ENCODE measurements around the gene LRGUK.
"Not testable (repeated sequence)": the region's sequence is repeated elsewhere in the genome, so short reads cannot be mapped to it uniquely, and the experiment has no call there.

The LRGUK gene

GRCh38 chr7:134289841-134290240 lies 162.7 kb downstream of the LRGUK start:
- DNase-seq = no peak
- Histone ChIP-seq H2AFZ (ENCODE audit: low read length) (no peak overlapping the region), H3K79me2 (ENCODE audit: low read length) (no peaks in the 10 kb centered on the region), H3K9ac (ENCODE audit: low read length) (no peak overlapping the region), H3K9me2 (replicated peaks; ENCODE audit: insufficient read depth, low read length) (no peaks in the 10 kb centered on the region), H3K4me2 (ENCODE audit: low read depth, low read length) (no peak overlapping the region), H3K27ac (ENCODE audit: low read length) (no peak overlapping the region), H4K20me1 (ENCODE audit: insufficient read depth, low read length) (no peaks in the 10 kb centered on the region), H3K36me3 (replicated peaks; ENCODE audit: insufficient read depth, low read length) (no peaks in the 10 kb centered on the region), H3K4me1 (ENCODE audit: low read length) (peaks cover 14% of the 10 kb centered on the region), H3F3A (ENCODE audit: insufficient read depth, low read length) (peaks cover 6% of the 10 kb centered on the region), H3K9me3 (replicated peaks; ENCODE audit: insufficient read depth, low read length) (no peaks in the 10 kb centered on the region), H3K4me3 (ENCODE audit: low read length) (no peak overlapping the region), H3K27me3 (replicated peaks; ENCODE audit: insufficient read depth, low read length) (no peaks in the 10 kb centered on the region)
- TF ChIP-seq CTCF (IDR thresholded peaks at IDR 0.05; ENCODE audit: low read length) = no peak
- TF ChIP-seq EZH2 (optimal IDR thresholded peaks at IDR 0.05; ENCODE audit: low read depth, low read length) = no peak
- no peak for TF ChIP-seq EZH2phosphoT487 (IDR thresholded peaks at IDR 0.05; ENCODE audit: low read length)

DNA sequence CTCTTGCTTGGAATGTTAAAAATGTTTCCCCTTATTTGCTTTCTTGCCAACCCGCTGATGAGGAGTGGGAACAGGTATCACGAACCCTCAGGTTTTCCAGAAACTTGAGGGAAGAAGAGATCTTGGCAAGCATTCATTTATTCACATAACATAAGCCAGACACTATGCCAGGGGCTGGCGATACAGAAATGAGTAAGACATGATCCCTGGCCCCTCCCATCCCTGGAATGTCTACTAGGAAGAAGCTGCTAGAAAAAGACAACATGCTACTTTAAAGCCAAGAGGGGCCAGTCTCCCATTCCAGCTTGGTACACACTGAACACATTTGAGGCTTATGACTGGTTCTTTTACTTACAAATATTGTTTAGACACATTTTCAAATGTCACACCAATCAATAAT lies 163.1 kb downstream of the LRGUK start:
- H3F3A ChIP-seq (ENCODE audit: insufficient read depth, low read length) = peaks cover 6% of the 10 kb centered on the region
- H4K20me1 ChIP-seq (ENCODE audit: insufficient read depth, low read length) = no peaks in the 10 kb centered on the region
- H3K9me2 ChIP-seq (replicated peaks; ENCODE audit: insufficient read depth, low read length) = no peaks in the 10 kb centered on the region
- H3K79me2 ChIP-seq (ENCODE audit: low read length) = no peaks in the 10 kb centered on the region
- TF ChIP-seq CTCF (IDR thresholded peaks at IDR 0.05; ENCODE audit: low read length) (no peak), EZH2 (optimal IDR thresholded peaks at IDR 0.05; ENCODE audit: low read depth, low read length) (no peak), EZH2phosphoT487 (IDR thresholded peaks at IDR 0.05; ENCODE audit: low read length) (no peak)
- no peaks in the 10 kb centered on the region for H3K9me3 ChIP-seq (replicated peaks; ENCODE audit: insufficient read depth, low read length)
- no peaks in the 10 kb centered on the region for H3K27me3 ChIP-seq (replicated peaks; ENCODE audit: insufficient read depth, low read length)
- no peak overlapping the region for H3K27ac ChIP-seq (ENCODE audit: low read length)
- H3K36me3 ChIP-seq (replicated peaks; ENCODE audit: insufficient read depth, low read length) = 0 out of 2 replicates have a peak, but pooled peaks cover 3% of the 10 kb centered on the region
- H2AFZ ChIP-seq (ENCODE audit: low read length) = no peak overlapping the region
- H3K4me3 ChIP-seq (ENCODE audit: low read length) = no peak overlapping the region
- H3K4me1 ChIP-seq (ENCODE audit: low read length) = peaks cover 14% of the 10 kb centered on the region
- no peak overlapping the region for H3K9ac ChIP-seq (ENCODE audit: low read length)
- no peak for DNase-seq
- no peak overlapping the region for H3K4me2 ChIP-seq (ENCODE audit: low read depth, low read length)

GRCh38 chr7:134293002-134293740 lies 166.0 kb downstream of the LRGUK start:
- DNase-seq = peak; percentile 92
- Histone ChIP-seq H3K9me2 (replicated peaks; ENCODE audit: insufficient read depth, low read length) (no peaks in the 10 kb centered on the region), H3K4me1 (ENCODE audit: low read length) (peaks cover 14% of the 10 kb centered on the region), H3K4me3 (ENCODE audit: low read length) (peak overlapping the region; percentile 8; the same call in 1 of the 2 replicates), H3K27ac (ENCODE audit: low read length) (peak overlapping the region; percentile 2; the same call in 1 of the 2 replicates), H3K4me2 (ENCODE audit: low read depth, low read length) (peak overlapping the region; percentile 76), H3K36me3 (replicated peaks; ENCODE audit: insufficient read depth, low read length) (0 out of 2 replicates have a peak, but pooled peaks cover 3% of the 10 kb centered on the region), H3K9ac (ENCODE audit: low read length) (no peak overlapping the region), H3K27me3 (replicated peaks; ENCODE audit: insufficient read depth, low read length) (no peaks in the 10 kb centered on the region), H4K20me1 (ENCODE audit: insufficient read depth, low read length) (no peaks in the 10 kb centered on the region), H3K79me2 (ENCODE audit: low read length) (no peaks in the 10 kb centered on the region), H3K9me3 (replicated peaks; ENCODE audit: insufficient read depth, low read length) (no peaks in the 10 kb centered on the region), H3F3A (ENCODE audit: insufficient read depth, low read length) (peaks cover 6% of the 10 kb centered on the region), H2AFZ (ENCODE audit: low read length) (no peak overlapping the region)
- TF ChIP-seq CTCF (IDR thresholded peaks at IDR 0.05; ENCODE audit: low read length) (no peak), EZH2 (optimal IDR thresholded peaks at IDR 0.05; ENCODE audit: low read depth, low read length) (no peak), EZH2phosphoT487 (IDR thresholded peaks at IDR 0.05; ENCODE audit: low read length) (no peak)

DNA sequence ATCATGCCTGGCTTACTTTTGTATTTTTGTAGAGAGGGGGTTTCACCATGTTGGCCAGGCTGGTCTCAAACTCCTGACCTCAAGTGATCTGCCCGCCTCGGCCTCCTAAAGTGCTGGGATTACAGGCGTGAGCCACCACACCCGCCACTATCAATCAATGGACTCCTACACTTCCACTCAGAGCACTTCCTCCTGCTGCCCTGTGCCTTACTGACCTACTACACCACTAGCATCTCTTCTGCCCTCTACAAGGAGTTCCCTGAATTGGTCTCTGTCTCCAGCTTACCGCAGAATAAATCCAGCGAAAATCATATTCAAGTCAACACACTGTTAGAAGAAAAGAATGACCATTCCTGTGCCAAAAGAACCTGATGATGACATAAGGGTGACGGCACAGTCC lies 168.8 kb downstream of the LRGUK start:
- not testable (repeated sequence) for H3K4me2 ChIP-seq (ENCODE audit: low read depth, low read length); DNase-seq; H3K9me2 ChIP-seq (replicated peaks; ENCODE audit: insufficient read depth, low read length); H3K27me3 ChIP-seq (replicated peaks; ENCODE audit: insufficient read depth, low read length); H4K20me1 ChIP-seq (ENCODE audit: insufficient read depth, low read length); H3K9me3 ChIP-seq (replicated peaks; ENCODE audit: insufficient read depth, low read length); H3K36me3 ChIP-seq (replicated peaks; ENCODE audit: insufficient read depth, low read length); H3K4me3 ChIP-seq (ENCODE audit: low read length); H3K9ac ChIP-seq (ENCODE audit: low read length); H2AFZ ChIP-seq (ENCODE audit: low read length); H3K79me2 ChIP-seq (ENCODE audit: low read length); H3K27ac ChIP-seq (ENCODE audit: low read length)
- Histone ChIP-seq H3K4me1 (ENCODE audit: low read length) (peaks cover 33% of the 10 kb centered on the region), H3F3A (ENCODE audit: insufficient read depth, low read length) (peaks cover 19% of the 10 kb centered on the region)
